GM18520 (cell line): ENCODE measurements around the gene MAN1A1.
A peak's percentile ranks its signal among the peaks of the same experiment; 100 is the strongest.
"Not testable (repeated sequence)": the region's sequence is repeated elsewhere in the genome, so short reads cannot be mapped to it uniquely, and the experiment has no call there.

ENCODE experiments used
- ATAC-seq: cut with Tn5 transposase; IDR thresholded peaks from one replicate; pipeline ENCODE4 v1.9.1; 2021; ENCODE audit not compliant: unreplicated experiment

MAN1A1 gene

GRCh38 chr6:119306396-119306968, 43.1 kb downstream of the MAN1A1 start:
- ATAC-seq: no peak

- no peak for ATAC-seq
Measured at GRCh38 chr6:119303164-119303887, 46.2 kb downstream of the MAN1A1 start.

GRCh38 chr6:119301429-119301828, 48.1 kb downstream of the MAN1A1 start:
- ATAC-seq: no peak

GRCh38 chr6:119299694-119300093, 49.9 kb downstream of the MAN1A1 start:
- ATAC-seq: no peak

- ATAC-seq: no peak
Measured at GRCh38 chr6:119297049-119297448, 52.5 kb downstream of the MAN1A1 start.

GRCh38 chr6:119296036-119297035, 53.2 kb downstream of the MAN1A1 start:
- no peak for ATAC-seq

GRCh38 chr6:119294984-119295383, 54.6 kb downstream of the MAN1A1 start:
- peak; percentile 48 for ATAC-seq

GRCh38 chr6:119291060-119291459, 58.5 kb downstream of the MAN1A1 start:
- ATAC-seq: not testable (repeated sequence)

GRCh38 chr6:119290306-119290705, 59.3 kb downstream of the MAN1A1 start:
- no peak for ATAC-seq

- ATAC-seq: no peak
Measured at GRCh38 chr6:119289651-119290050, 59.9 kb downstream of the MAN1A1 start.

- no peak for ATAC-seq
Measured at GRCh38 chr6:119285908-119286625, 63.5 kb downstream of the MAN1A1 start.

GRCh38 chr6:119284861-119285521, 64.6 kb downstream of the MAN1A1 start:
- no peak for ATAC-seq

- no peak for ATAC-seq
Measured at GRCh38 chr6:119283979-119284545, 65.5 kb downstream of the MAN1A1 start.

- ATAC-seq: no peak
Measured at GRCh38 chr6:119283214-119283613, 66.3 kb downstream of the MAN1A1 start.

- ATAC-seq: no peak
Measured at GRCh38 chr6:119280668-119281067, 68.9 kb downstream of the MAN1A1 start.

- no peak for ATAC-seq
Measured at GRCh38 chr6:119280080-119280479, 69.5 kb downstream of the MAN1A1 start.

- ATAC-seq: no peak
Measured at GRCh38 chr6:119278625-119279024, 70.9 kb downstream of the MAN1A1 start.

GRCh38 chr6:119277052-119277451, 72.5 kb downstream of the MAN1A1 start:
- ATAC-seq: no peak

GRCh38 chr6:119276211-119276610, 73.3 kb downstream of the MAN1A1 start:
- no peak for ATAC-seq

- no peak for ATAC-seq
Measured at GRCh38 chr6:119274197-119274595, 75.4 kb downstream of the MAN1A1 start.
